ENCODE results near the gene ZNF804B. TPM values are rescaled to one million over a fixed set of nuclear protein-coding genes. Genes with fewer than 3 reads are reported as not detected.

Gene ZNF804B
- total RNA-seq, 2 donors from 2014 or later, result not detected

- Histone ChIP-seq H3K4me1 (no peaks in the 10 kb centered on the region), H3K9me3 (no peaks in the 10 kb centered on the region), H3K27ac (no peak overlapping the region), H3K27me3 (no peaks in the 10 kb centered on the region), H3K4me3 (no peak overlapping the region), H3K36me3 (no peaks in the 10 kb centered on the region), H3K9ac (ENCODE audit: low read depth in 2 of 2, low read length in 2 of 2) (no peak overlapping the region)
- DNase-seq, result no peak
- TF ChIP-seq CTCF (IDR thresholded peaks at IDR 0.05), result no peak
- intact Hi-C loops (cut with DNase I), result no loop called here
Measured at GRCh38 chr7:89123871-89124270, 364.4 kb downstream of the ZNF804B start.

- intact Hi-C loops (cut with DNase I), result no loop called here
- no peak overlapping the region for H3K9ac ChIP-seq (ENCODE audit: low read depth in 2 of 2, low read length in 2 of 2)
- no peaks in the 10 kb centered on the region for H3K4me1 ChIP-seq
- H3K9me3 ChIP-seq, result no peaks in the 10 kb centered on the region
- H3K27ac ChIP-seq, result no peak overlapping the region
- H3K4me3 ChIP-seq, result no peak overlapping the region
- TF ChIP-seq CTCF (IDR thresholded peaks at IDR 0.05), result no peak
- no peaks in the 10 kb centered on the region for H3K36me3 ChIP-seq
- no peak for DNase-seq
- H3K27me3 ChIP-seq, result no peaks in the 10 kb centered on the region
Measured at GRCh38 chr7:89129600-89130375, 370.3 kb downstream of the ZNF804B start.

GRCh38 chr7:89133357-89133756, 373.9 kb downstream of the ZNF804B start:
- Histone ChIP-seq H3K27ac (no peak overlapping the region), H3K36me3 (no peaks in the 10 kb centered on the region), H3K9me3 (no peaks in the 10 kb centered on the region), H3K9ac (ENCODE audit: low read depth in 2 of 2, low read length in 2 of 2) (no peak overlapping the region), H3K4me3 (no peak overlapping the region), H3K4me1 (no peaks in the 10 kb centered on the region), H3K27me3 (no peaks in the 10 kb centered on the region)
- TF ChIP-seq CTCF (IDR thresholded peaks at IDR 0.05), result no peak
- intact Hi-C loops (cut with DNase I), result no loop called here
- DNase-seq, result no peak

- no peaks in the 10 kb centered on the region for H3K27me3 ChIP-seq
- no peaks in the 10 kb centered on the region for H3K36me3 ChIP-seq
- no peak overlapping the region for H3K9ac ChIP-seq (ENCODE audit: low read depth in 2 of 2, low read length in 2 of 2)
- no peak overlapping the region for H3K27ac ChIP-seq
- intact Hi-C loops (cut with DNase I), result no loop called here
- no peak overlapping the region for H3K4me3 ChIP-seq
- H3K9me3 ChIP-seq, result no peaks in the 10 kb centered on the region
- TF ChIP-seq CTCF (IDR thresholded peaks at IDR 0.05), result no peak
- H3K4me1 ChIP-seq, result no peaks in the 10 kb centered on the region
- no peak for DNase-seq
Measured at GRCh38 chr7:89133819-89134218, 374.3 kb downstream of the ZNF804B start.

- TF ChIP-seq CTCF (IDR thresholded peaks at IDR 0.05), result no peak
- intact Hi-C loops (cut with DNase I), result no loop called here
- Histone ChIP-seq H3K9me3 (no peaks in the 10 kb centered on the region), H3K4me1 (no peaks in the 10 kb centered on the region), H3K36me3 (no peaks in the 10 kb centered on the region), H3K27me3 (no peaks in the 10 kb centered on the region), H3K4me3 (no peak overlapping the region), H3K9ac (ENCODE audit: low read depth in 2 of 2, low read length in 2 of 2) (no peak overlapping the region), H3K27ac (no peak overlapping the region)
- DNase-seq, result no peak
Measured at GRCh38 chr7:89145801-89146200, 386.3 kb downstream of the ZNF804B start.
